PC-9 (cell line): ENCODE data around the gene TGFBR1. TPM values are rescaled to one million over a fixed set of nuclear protein-coding genes. Genes with fewer than 3 reads are reported as not detected.

Experiments used
- BruUV-seq: library from RNA; stranded (reverse); fragments of 400-500 nt; replicated peaks from 2 replicates; lab custom pipeline; 2021; lab: Mats Ljungman, UMichigan
- CTCF ChIA-PET: fragments of 300-600 bp; sonication (Branson Sonifier 250); formaldehyde crosslinking; loops from one replicate; lab custom pipeline; 2022; ENCODE audit warnings: antibody characterized with exemption; lab: Charles Lee
- POLR2A ChIA-PET: fragments of 300-600 bp; sonication (Branson Sonifier 250); formaldehyde crosslinking; loops from one replicate; lab custom pipeline; 2022; ENCODE audit warnings: antibody characterized with exemption; ENCODE audit not compliant: unreplicated experiment; lab: Charles Lee
- DNase-seq, 2 experiments: peaks; one replicate each; pipeline versions ENCODE4 v3.0.0 to v3.0.0-alpha.2; 2015 to 2022; ENCODE audit warnings: mixed read lengths in 1 of 2
- H2AFZ ChIP-seq: fragments of 200-600 bp; sonication (generic); 2 replicates; pipeline ENCODE4 v1.8.1; 2017; ENCODE audit warnings: antibody characterized with exemption
- H3F3A ChIP-seq: fragments of 200-600 bp; sonication (generic); 2 replicates; pipeline ENCODE4 v1.8.1; 2017; ENCODE audit warnings: antibody characterized with exemption, mild to moderate bottlenecking, low read depth; ENCODE audit not compliant: insufficient read depth
- H3K27ac ChIP-seq: fragments of 200-600 bp; sonication (generic); 2 replicates; pipeline ENCODE4 v1.6.1; 2016; ENCODE audit warnings: mixed run types
- H3K27me3 ChIP-seq: fragments of 200-600 bp; sonication (generic); 2 replicates; pipeline ENCODE4 v1.6.1; 2016; ENCODE audit warnings: low read depth, mixed run types; ENCODE audit not compliant: insufficient read depth
- H3K36me3 ChIP-seq: fragments of 200-600 bp; sonication (generic); 2 replicates; pipeline ENCODE4 v1.6.1; 2016; ENCODE audit warnings: low read depth, mixed run types
- H3K4me1 ChIP-seq: fragments of 200-600 bp; sonication (generic); replicated peaks from 2 replicates; pipeline ENCODE4 v1.6.1; 2016; ENCODE audit warnings: mixed run types; ENCODE audit not compliant: insufficient read depth
- H3K4me2 ChIP-seq: fragments of 200-600 bp; sonication (generic); 2 replicates; pipeline ENCODE4 v1.6.1; 2017; ENCODE audit warnings: mixed run types
- H3K4me3 ChIP-seq: fragments of 200-600 bp; sonication (generic); 2 replicates; pipeline ENCODE4 v1.6.1; 2016; ENCODE audit warnings: mixed run types
- H3K79me2 ChIP-seq: fragments of 200-600 bp; sonication (generic); 2 replicates; pipeline ENCODE4 v1.6.1; 2017; ENCODE audit warnings: low read depth, mixed run types
- H3K9me2 ChIP-seq: fragments of 200-600 bp; sonication (generic); 2 replicates; pipeline ENCODE4 v1.8.1; 2017; ENCODE audit warnings: mild to moderate bottlenecking; ENCODE audit not compliant: insufficient read depth
- H3K9me3 ChIP-seq: fragments of 200-600 bp; sonication (generic); 2 replicates; pipeline ENCODE4 v1.8.1; 2016; ENCODE audit warnings: low read depth; ENCODE audit not compliant: insufficient read depth
- H4K20me1 ChIP-seq: fragments of 200-600 bp; sonication (generic); 2 replicates; pipeline ENCODE4 v1.8.1; 2017; ENCODE audit not compliant: insufficient read depth
- CTCF ChIP-seq: fragments of 200-600 bp; sonication (generic); conservative IDR thresholded peaks from 2 replicates; pipeline ENCODE4 v1.6.1; 2017; ENCODE audit warnings: mixed run types, antibody characterized with exemption, mild to moderate bottlenecking, moderate library complexity
- EZH2 ChIP-seq: fragments of 200-600 bp; sonication (generic); IDR thresholded peaks from 2 replicates; pipeline ENCODE4 v1.8.0; 2017; ENCODE audit warnings: antibody characterized with exemption, low read depth
- intact Hi-C: fragments of 100-400 bp; cut with micrococcal nuclease; formaldehyde crosslinking; loops from one replicate; pipeline ENCODE4 v1.10.0; 2022; ENCODE audit not compliant: unreplicated experiment
- total RNA-seq: library from RNA; stranded (reverse); gene quantifications from 2 replicates; pipeline ENCODE4 v1.2.3, GENCODE V29; 2021

The TGFBR1 gene
- total RNA-seq, 1 experiment from 2014 or later: 18.3 TPM

- CTCF ChIA-PET: interaction anchor here (0.5 kb wide), 1 partner anchor 48 kb away, joined by 3 read pairs; no protein-coding TSS in a partner anchor
- TF ChIP-seq EZH2: no peak
- TF ChIP-seq CTCF: no peak
- Histone ChIP-seq H3K4me3 (no peak overlapping the region), H3K9me3 (no peaks in the 10 kb centered on the region), H3K27me3 (no peaks in the 10 kb centered on the region), H3K27ac (no peak overlapping the region), H3K79me2 (no peaks in the 10 kb centered on the region), H2AFZ (no peak overlapping the region), H4K20me1 (no peaks in the 10 kb centered on the region), H3K4me2 (no peak overlapping the region), H3K4me1 (no peaks in the 10 kb centered on the region), H3F3A (no peaks in the 10 kb centered on the region), H3K9me2 (no peaks in the 10 kb centered on the region), H3K36me3 (no peaks in the 10 kb centered on the region)
- DNase-seq: no peak
- POLR2A ChIA-PET: no interaction called here
- intact Hi-C loops: loop anchor here (10.0 kb wide), 1 partner anchor 63 kb away; the partner anchor contains the start of gene TGFBR1
- BruUV-seq: no TSS peak
Observed at GRCh38 chr9:99167694-99168093, 62.8 kb downstream of the TGFBR1 start.

- Histone ChIP-seq H3F3A (no peaks in the 10 kb centered on the region), H3K27ac (no peak overlapping the region), H3K4me2 (no peak overlapping the region), H3K9me2 (no peaks in the 10 kb centered on the region), H3K36me3 (no peaks in the 10 kb centered on the region), H3K9me3 (no peaks in the 10 kb centered on the region), H3K4me3 (no peak overlapping the region), H3K27me3 (no peaks in the 10 kb centered on the region), H4K20me1 (no peaks in the 10 kb centered on the region), H3K79me2 (no peaks in the 10 kb centered on the region), H2AFZ (no peak overlapping the region), H3K4me1 (no peaks in the 10 kb centered on the region)
- TF ChIP-seq CTCF (no peak), EZH2 (no peak)
- CTCF ChIA-PET: no interaction called here
- no peak for DNase-seq
- POLR2A ChIA-PET: no interaction called here
- intact Hi-C loops: loop anchor here (10.0 kb wide), 1 partner anchor 64 kb away; the partner anchor contains the start of gene TGFBR1
- BruUV-seq: no TSS peak
Observed at GRCh38 chr9:99169086-99169485, 64.2 kb downstream of the TGFBR1 start.

GRCh38 chr9:99169982-99170761, 65.3 kb downstream of the TGFBR1 start:
- Histone ChIP-seq H2AFZ (no peak overlapping the region), H3K4me3 (no peak overlapping the region), H4K20me1 (no peaks in the 10 kb centered on the region), H3K4me1 (no peaks in the 10 kb centered on the region), H3K79me2 (no peaks in the 10 kb centered on the region), H3K9me3 (no peaks in the 10 kb centered on the region), H3F3A (no peaks in the 10 kb centered on the region), H3K36me3 (no peaks in the 10 kb centered on the region), H3K27me3 (no peaks in the 10 kb centered on the region), H3K27ac (no peak overlapping the region), H3K9me2 (no peaks in the 10 kb centered on the region), H3K4me2 (no peak overlapping the region)
- no TSS peak for BruUV-seq
- DNase-seq: no peak
- TF ChIP-seq EZH2 (no peak), CTCF (no peak)
- intact Hi-C loops: loop anchor here (10.0 kb wide), 1 partner anchor 65 kb away; the partner anchor contains the start of gene TGFBR1
- ChIA-PET POLR2A (no interaction called here), CTCF (no interaction called here)
